Hematopoietic multipotent progenitor cell (in vitro differentiated cells): ENCODE results near the gene TSPOAP1. TPM values are rescaled to one million over a fixed set of nuclear protein-coding genes. Genes with fewer than 3 reads are reported as not detected.

ENCODE experiments used
- DNase-seq, 3 donors: peaks; one replicate each; pipeline ENCODE4 v3.0.0-alpha.2; 2011 to 2015; ENCODE audit warnings: low read depth in 2 of 3, low spot score in 2 of 3
- total RNA-seq: library from RNA; depleted of rRNA; stranded (reverse); fragments of >200 nt; gene quantifications from one replicate; pipeline ENCODE4 v1.2.3, GENCODE V29; 2012

The TSPOAP1 gene
- total RNA-seq, 1 donor: 16.7 TPM

DNA sequence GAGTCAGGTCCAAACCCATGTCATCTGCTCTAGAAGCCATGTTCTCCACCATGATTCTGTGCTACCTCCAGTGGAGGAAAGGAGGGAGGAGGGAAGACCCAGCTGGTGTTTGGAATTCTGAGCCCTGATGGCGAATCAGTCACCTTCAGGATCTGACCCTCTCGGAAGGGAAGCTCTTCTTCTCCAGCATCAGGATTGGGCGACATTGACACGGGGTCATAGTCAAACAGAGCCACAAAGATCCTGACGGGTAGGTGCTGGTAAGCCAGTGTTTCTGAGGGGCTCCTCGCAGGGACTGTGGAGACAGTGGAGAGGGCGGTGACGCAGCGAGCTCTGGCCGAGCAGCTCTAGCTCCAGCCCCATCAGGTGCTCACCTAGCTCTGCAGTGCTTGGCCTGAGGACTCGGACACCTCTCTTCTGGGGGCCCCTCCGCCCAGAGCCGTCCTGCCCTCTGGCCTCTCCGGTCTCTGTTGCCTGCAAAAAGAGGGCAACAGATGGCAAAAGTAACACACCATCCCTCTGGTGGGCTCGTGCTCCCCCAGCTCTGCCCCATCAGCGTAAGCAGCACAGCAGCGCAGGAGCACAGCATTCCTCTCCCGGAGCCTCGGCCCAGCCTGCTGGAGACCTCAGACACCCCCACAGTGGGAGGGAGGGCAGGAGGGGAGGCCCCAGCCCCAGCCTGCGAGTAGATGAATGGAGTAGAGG lies 21.0 kb downstream of the TSPOAP1 start:
- DNase-seq: no peak

GRCh38 chr17:58306131-58306951 lies 22.3 kb downstream of the TSPOAP1 start:
- no peak for DNase-seq

DNA sequence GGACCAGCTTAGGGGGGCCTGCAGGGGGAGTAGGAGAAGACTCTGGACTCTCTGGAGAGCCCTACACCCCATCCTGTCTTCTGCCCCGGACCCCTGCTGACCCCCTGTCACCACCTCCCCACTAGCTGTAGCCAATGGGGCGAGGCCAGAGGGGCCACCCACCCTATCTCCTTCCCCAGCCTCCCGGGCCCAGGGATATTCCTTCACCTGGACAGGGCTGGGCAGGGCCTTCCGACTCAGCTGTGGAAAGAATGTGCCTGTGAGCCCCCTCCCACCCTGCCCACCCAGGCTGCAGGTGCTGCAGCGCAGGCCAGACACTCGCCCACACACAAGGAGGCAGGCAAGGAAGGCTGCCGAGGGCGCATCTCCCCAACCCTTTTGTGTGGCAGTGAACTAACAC lies 23.0 kb downstream of the TSPOAP1 start:
- DNase-seq: no peak

GRCh38 chr17:58304750-58305486 lies 23.7 kb downstream of the TSPOAP1 start:
- no peak for DNase-seq

DNA sequence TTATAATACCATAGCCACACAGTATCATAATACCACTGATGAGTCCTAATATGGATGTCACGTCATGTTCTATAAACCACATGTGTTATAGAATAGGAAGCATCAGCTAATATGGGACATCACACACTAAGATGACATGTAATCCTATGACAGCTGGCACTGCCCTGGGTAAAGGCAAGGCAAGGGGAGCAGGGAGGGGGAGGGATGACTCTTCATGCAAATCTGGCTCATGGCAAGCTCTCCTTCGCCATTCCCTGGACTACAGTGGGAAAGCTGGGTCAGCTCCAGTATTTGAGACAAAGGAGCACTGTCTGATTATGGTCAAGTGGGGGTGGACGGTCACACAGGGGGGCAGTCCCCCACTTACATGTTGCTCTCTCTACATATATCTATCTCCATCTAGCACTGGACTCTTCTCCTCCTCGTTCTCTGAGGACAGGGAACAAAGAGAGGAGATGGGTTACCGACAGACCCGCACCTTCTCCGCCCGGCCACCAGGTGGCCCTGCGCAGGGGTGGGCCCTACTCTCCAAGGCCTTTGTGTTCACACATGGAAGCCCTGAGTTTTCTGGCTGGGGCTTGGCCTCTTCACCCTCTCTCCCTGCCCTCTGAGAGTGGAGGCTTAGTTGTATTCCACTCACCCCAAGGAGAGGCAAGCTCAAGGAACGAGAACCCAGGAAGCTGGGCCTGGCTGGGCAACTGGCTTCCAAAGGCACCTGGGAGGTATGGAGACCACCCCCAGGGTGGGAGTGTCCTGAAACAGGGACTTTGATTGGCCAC lies 24.4 kb downstream of the TSPOAP1 start:
- DNase-seq: peak; percentile 29 to 72 (median 57)

GRCh38 chr17:58302919-58303585 lies 25.5 kb downstream of the TSPOAP1 start:
- no peak for DNase-seq

DNA sequence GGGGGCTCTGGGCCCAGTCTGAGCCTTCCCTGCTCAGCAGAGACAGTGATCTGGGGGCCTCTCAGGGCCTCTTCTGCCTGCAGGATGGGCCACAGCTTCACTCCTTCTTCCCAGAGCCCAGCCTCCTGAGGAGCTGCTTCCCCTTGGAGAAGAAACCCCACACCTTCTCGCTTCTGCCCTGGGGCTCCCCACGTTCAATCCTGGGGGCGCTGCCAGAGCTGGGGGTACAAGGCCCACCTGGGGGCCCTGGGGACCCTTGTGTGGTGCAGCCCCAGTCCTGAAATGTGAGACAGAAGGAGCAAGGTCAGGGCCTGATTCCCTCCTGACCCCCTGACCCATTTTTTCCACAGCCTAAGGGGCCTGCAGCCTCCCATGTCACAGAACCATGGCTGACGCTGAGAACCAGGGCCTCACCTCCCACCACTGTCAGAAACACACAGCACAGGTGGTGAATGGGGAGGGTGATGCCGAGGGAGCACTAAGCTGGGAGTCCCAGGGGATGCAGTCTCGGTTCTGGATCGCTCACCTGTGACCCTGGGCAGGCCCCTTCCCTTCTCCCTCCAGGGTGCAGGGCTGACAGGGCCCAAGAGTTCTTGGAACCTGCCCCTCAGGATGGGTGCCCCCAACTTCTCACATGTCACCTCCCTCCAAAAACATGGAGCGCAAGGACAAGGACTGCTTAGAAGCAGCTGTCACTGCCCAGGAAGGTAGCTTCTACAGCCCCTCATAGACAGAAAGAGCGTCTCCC lies 26.2 kb downstream of the TSPOAP1 start:
- no peak for DNase-seq

- DNase-seq: no peak
Measured at GRCh38 chr17:58301504-58302150, 27.0 kb downstream of the TSPOAP1 start.

- no peak for DNase-seq
Measured at GRCh38 chr17:58300336-58300735, 28.3 kb downstream of the TSPOAP1 start.

DNA sequence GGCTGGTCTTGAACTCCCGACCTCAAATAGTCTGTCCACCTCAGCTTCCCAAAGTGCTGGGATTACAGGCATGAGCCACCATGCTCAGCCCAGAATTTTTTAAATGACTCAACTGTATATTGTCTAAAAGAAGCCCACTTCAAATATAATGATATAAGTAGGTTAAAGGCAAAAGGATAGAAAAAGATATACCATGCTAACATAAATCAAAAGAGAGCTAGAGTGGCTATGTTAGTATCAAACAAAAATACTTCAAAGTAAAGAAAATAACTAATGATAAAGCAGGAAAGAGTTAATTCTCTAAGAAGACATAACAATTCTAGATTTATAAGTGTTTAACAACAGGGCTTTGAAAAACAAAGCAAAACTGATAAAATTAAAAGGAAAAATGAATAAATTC lies 34.6 kb downstream of the TSPOAP1 start:
- DNase-seq: no peak

GRCh38 chr17:58291246-58291645 lies 37.3 kb downstream of the TSPOAP1 start:
- no peak for DNase-seq

DNA sequence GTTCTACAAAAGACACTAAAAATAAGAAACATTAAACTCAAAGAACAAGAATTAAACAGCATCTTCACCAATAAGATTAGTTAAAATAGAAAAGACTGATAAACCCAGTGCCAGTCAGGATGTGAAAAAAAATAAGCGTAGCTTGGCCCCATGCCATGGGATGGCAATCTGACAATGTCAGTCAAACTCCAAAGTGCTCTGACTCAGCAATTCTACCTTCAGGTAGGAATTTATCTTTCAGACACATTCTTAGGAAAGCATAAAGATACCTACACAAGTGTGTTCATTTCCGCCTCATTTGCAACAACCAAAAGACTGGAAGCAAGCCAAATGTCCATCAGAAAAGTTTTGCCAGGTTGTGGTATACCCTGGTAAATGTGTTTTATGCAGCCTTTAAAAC lies 38.7 kb downstream of the TSPOAP1 start:
- no peak for DNase-seq

GRCh38 chr17:58285422-58285810 lies 43.2 kb downstream of the TSPOAP1 start:
- no peak for DNase-seq

DNA sequence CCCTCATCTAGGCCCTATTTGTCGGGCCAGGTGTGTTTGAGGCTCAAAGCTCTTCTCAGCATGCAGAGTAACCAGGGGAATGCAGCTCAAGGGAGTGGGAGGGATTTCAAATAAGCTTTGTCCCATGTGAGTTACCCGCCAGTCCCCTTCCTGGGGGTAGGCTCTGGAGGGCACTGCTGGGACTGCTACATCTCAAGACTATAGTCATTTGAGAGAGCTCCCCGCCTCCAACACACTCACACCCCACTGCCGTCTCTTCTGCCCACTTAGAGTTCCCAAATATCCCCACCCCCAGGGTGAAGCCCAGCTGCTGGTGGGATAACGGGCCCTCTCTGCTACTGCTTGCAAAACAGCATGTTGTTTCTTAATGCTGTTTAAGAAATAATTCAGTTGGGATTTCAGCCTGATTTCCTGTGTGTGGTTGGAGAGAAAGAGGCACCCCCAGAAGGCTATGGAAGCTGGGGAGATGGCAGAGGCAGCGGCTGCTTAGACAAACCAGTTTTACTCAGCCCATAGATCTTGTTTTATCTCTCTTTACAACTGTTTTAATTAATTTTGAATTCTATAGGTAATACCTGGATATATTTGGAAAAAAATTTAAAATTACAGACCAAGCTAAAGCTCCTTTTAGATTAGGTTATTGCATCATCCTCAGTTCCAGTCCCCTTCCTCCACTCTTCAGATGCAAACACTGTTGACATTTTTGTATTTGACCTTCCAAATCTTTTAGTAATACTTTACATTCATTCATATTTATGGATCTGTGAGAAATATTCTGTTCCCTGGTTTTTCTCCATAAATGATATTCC lies 43.8 kb downstream of the TSPOAP1 start:
- no peak for DNase-seq

GRCh38 chr17:58283674-58284612 lies 44.7 kb downstream of the TSPOAP1 start:
- DNase-seq: no peak

- no peak for DNase-seq
Measured at GRCh38 chr17:58282442-58282841, 46.2 kb downstream of the TSPOAP1 start.

- peak in 2 of 3 donors; percentile 50 to 90 for DNase-seq
Measured at GRCh38 chr17:58281511-58282011, 47.0 kb downstream of the TSPOAP1 start.
